H1 (cell line): ENCODE measurements around the gene MSI2. TPM values are rescaled to one million over a fixed set of nuclear protein-coding genes. Genes with fewer than 3 reads are reported as not detected.

Source experiments
- FOSL1 ChIP-seq: IDR thresholded peaks from 2 replicates; pipeline ENCODE4 v1.6.1; 2011; ENCODE audit warnings: mild to moderate bottlenecking, low read depth, low read length, moderate library complexity; ENCODE audit not compliant: insufficient read depth
- HDAC2 ChIP-seq, 2 experiments: fragments of 300-600 bp in 1 of 2; sonication (generic) in 1 of 2; IDR thresholded peaks; 2 replicates each; pipeline ENCODE4 v1.6.1; 2011 to 2012; ENCODE audit warnings: low read depth in 2 of 2, low read length in 2 of 2, mild to moderate bottlenecking in 2 of 2, moderate library complexity in 2 of 2, borderline replicate concordance in 1 of 2, inconsistent platforms in 1 of 2
- KDM5A ChIP-seq: fragments of 200-600 bp; IDR thresholded peaks from 2 replicates; pipeline ENCODE4 v1.7.1; 2012; ENCODE audit warnings: mild to moderate bottlenecking, low read length, inconsistent platforms, mixed read lengths
- polyA plus RNA-seq, 7 experiments: library from polyadenylated mRNA; depleted of rRNA in 3 of 7; stranded (reverse) in 5 of 7; unstranded in 2 of 7; fragments of >200 nt in 5 of 7; fragments of 200-250 nt in 2 of 7; gene quantifications; 1 replicate in 5 of 7; 2 replicates in 1 of 7; 4 replicates in 1 of 7; pipeline versions ENCODE4 v1.2.1 to v1.2.3, GENCODE V29; 2011 to 2013; ENCODE audit warnings: missing spikeins in 2 of 7, mixed read lengths in 2 of 7
- total RNA-seq: library from RNA; stranded (reverse); fragmentation: NEBNext Ultra II Directional; extraction: Animal tissue kit (Norgen Biotek cat#: 25700); gene quantifications from 2 replicates; pipeline ENCODE4 v1.2.1, GENCODE V29; 2021

The MSI2 gene
- total and polyA plus RNA-seq, 2 of the 8 experiments (the other 6 are each of a cell fraction or from before 2014, with no cell fraction given), result 36.7 to 80.6 TPM

- no peak for TF ChIP-seq HDAC2 (IDR thresholded peaks at IDR 0.05; ENCODE audit: borderline replicate concordance in 1 of 2, low read depth in 2 of 2, low read length in 2 of 2)
- no peak for TF ChIP-seq KDM5A
- no peak for TF ChIP-seq FOSL1
These were observed 475.7 kb downstream of the MSI2 start (continued) for GRCh38 chr17:57732062-57732461.
